ENCODE data around the gene TTC28. TPM values are rescaled to one million over a fixed set of nuclear protein-coding genes. Genes with fewer than 3 reads are reported as not detected.

Gene TTC28
- total RNA-seq, 1 donor from 2014 or later: 46.2 TPM

GRCh38 chr22:28123989-28124766, 555.5 kb downstream of the TTC28 start:
- Histone ChIP-seq H3K4me3 (no peak overlapping the region), H4K20me1 (ENCODE audit: low read depth) (peaks cover 3% of the 10 kb centered on the region), H3K4me2 (no peak overlapping the region), H2AFZ (replicated peaks) (no peak overlapping the region), H3K27ac (no peak overlapping the region), H3F3A (ENCODE audit: low read depth) (no peaks in the 10 kb centered on the region), H3K27me3 (no peaks in the 10 kb centered on the region), H3K36me3 (no peaks in the 10 kb centered on the region), H3K9me3 (ENCODE audit: low read depth) (peaks cover 4% of the 10 kb centered on the region), H3K79me2 (ENCODE audit: low read depth) (no peaks in the 10 kb centered on the region), H3K9ac (no peak overlapping the region), H3K4me1 (peaks cover 6% of the 10 kb centered on the region)
- H3K4me3 Mint-ChIP-seq: no peak overlapping the region
- H3K4me1 Mint-ChIP-seq: peaks cover 11% of the 10 kb centered on the region
- H3K36me3 Mint-ChIP-seq: peaks cover 5% of the 10 kb centered on the region
- peaks cover 2% of the 10 kb centered on the region for H3K9me3 Mint-ChIP-seq
- no peak for TF ChIP-seq CTCF (IDR thresholded peaks at IDR 0.05)
- no peak for TF ChIP-seq EZH2phosphoT487 (IDR thresholded peaks at IDR 0.05)
- TF ChIP-seq EZH2 (IDR thresholded peaks at IDR 0.05): no peak
- DNase-seq (ENCODE audit: low spot score): no peak
- no peaks in the 10 kb centered on the region for H3K27me3 Mint-ChIP-seq (ENCODE audit: insufficient read depth, low read depth)
- H3K27ac Mint-ChIP-seq: no peak overlapping the region

- Mint-ChIP-seq H3K4me3 (no peak overlapping the region), H3K27me3 (ENCODE audit: insufficient read depth, low read depth) (no peaks in the 10 kb centered on the region), H3K27ac (no peak overlapping the region), H3K4me1 (peaks cover 16% of the 10 kb centered on the region), H3K9me3 (peaks cover 2% of the 10 kb centered on the region), H3K36me3 (peaks cover 9% of the 10 kb centered on the region)
- Histone ChIP-seq H3K4me1 (peaks cover 6% of the 10 kb centered on the region), H3K4me2 (no peak overlapping the region), H3K27me3 (no peaks in the 10 kb centered on the region), H3K79me2 (ENCODE audit: low read depth) (no peaks in the 10 kb centered on the region), H3K27ac (no peak overlapping the region), H2AFZ (replicated peaks) (no peak overlapping the region), H3F3A (ENCODE audit: low read depth) (no peaks in the 10 kb centered on the region), H3K36me3 (no peaks in the 10 kb centered on the region), H3K4me3 (no peak overlapping the region), H3K9ac (no peak overlapping the region), H4K20me1 (ENCODE audit: low read depth) (peaks cover 3% of the 10 kb centered on the region), H3K9me3 (ENCODE audit: low read depth) (peaks cover 4% of the 10 kb centered on the region)
- no peak for DNase-seq (ENCODE audit: low spot score)
- TF ChIP-seq EZH2 (IDR thresholded peaks at IDR 0.05) (no peak), EZH2phosphoT487 (IDR thresholded peaks at IDR 0.05) (no peak), CTCF (IDR thresholded peaks at IDR 0.05) (no peak)
These were observed 558.7 kb downstream of the TTC28 start for GRCh38 chr22:28120691-28121592.

GRCh38 chr22:28118957-28119631, 560.5 kb downstream of the TTC28 start:
- Mint-ChIP-seq H3K27ac (no peak overlapping the region), H3K4me3 (no peak overlapping the region), H3K9me3 (peaks cover 2% of the 10 kb centered on the region), H3K4me1 (peaks cover 22% of the 10 kb centered on the region), H3K27me3 (ENCODE audit: insufficient read depth, low read depth) (no peaks in the 10 kb centered on the region), H3K36me3 (peaks cover 11% of the 10 kb centered on the region)
- DNase-seq (ENCODE audit: low spot score): no peak
- H3K27ac ChIP-seq: no peak overlapping the region
- H3K36me3 ChIP-seq: no peaks in the 10 kb centered on the region
- H3K27me3 ChIP-seq: no peaks in the 10 kb centered on the region
- H3K9ac ChIP-seq: no peak overlapping the region
- no peak overlapping the region for H2AFZ ChIP-seq (replicated peaks)
- peaks cover 6% of the 10 kb centered on the region for H3K4me1 ChIP-seq
- no peak overlapping the region for H3K4me3 ChIP-seq
- no peaks in the 10 kb centered on the region for H3F3A ChIP-seq (ENCODE audit: low read depth)
- no peaks in the 10 kb centered on the region for H3K79me2 ChIP-seq (ENCODE audit: low read depth)
- peaks cover 4% of the 10 kb centered on the region for H3K9me3 ChIP-seq (ENCODE audit: low read depth)
- H3K4me2 ChIP-seq: no peak overlapping the region
- H4K20me1 ChIP-seq (ENCODE audit: low read depth): peaks cover 3% of the 10 kb centered on the region
- TF ChIP-seq CTCF (IDR thresholded peaks at IDR 0.05) (no peak), EZH2 (IDR thresholded peaks at IDR 0.05) (no peak), EZH2phosphoT487 (IDR thresholded peaks at IDR 0.05) (no peak)
